ENCODE data around the gene SAMD13.

Gene SAMD13

GRCh38 chr1:84374991-84375696 is 73.6 kb downstream of the SAMD13 start:
- no peak for DNase-seq (ENCODE audit: low read depth)

DNA sequence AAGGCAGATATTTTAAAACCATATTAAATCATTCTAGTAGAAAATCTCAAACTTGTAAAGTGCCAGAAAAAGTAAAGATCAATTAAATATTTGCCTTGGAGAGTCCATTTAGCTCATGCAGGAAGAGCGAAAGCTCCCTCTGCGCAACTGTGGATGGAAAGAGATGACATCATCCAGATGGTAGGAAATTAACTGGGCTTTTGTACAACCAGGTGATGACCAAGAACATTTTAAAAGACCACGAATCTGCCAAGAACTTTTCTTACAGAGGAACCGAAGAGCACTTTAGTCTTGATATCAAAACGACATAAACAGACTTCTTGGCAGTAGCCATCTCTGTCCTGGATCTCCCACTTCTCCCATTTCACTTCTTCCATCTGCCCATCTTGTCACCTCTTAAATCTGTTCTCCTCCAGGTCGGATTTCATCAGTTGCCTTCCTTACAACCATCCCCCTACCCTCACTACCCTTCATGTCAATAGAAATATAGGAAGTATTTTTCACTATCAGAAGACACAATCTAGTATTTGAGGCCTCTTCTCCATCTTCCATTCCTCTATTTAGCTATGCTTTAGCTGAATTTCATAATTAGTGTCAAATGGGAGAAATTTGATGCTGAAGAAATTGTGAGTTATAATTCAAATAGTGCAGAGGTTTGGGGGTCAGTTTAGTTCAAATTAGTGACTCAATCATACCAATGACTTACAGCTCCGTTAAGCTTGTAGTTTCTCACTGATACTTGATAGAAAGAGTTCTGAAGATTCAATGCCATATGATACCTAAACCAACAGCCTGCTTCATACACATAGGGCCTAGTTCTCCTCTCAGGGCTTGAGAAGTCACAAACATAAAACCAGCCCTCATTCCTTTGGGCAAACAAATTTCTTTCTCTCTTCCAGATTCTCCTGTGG is 74.7 kb downstream of the SAMD13 start:
- DNase-seq (ENCODE audit: low read depth): no peak

DNA sequence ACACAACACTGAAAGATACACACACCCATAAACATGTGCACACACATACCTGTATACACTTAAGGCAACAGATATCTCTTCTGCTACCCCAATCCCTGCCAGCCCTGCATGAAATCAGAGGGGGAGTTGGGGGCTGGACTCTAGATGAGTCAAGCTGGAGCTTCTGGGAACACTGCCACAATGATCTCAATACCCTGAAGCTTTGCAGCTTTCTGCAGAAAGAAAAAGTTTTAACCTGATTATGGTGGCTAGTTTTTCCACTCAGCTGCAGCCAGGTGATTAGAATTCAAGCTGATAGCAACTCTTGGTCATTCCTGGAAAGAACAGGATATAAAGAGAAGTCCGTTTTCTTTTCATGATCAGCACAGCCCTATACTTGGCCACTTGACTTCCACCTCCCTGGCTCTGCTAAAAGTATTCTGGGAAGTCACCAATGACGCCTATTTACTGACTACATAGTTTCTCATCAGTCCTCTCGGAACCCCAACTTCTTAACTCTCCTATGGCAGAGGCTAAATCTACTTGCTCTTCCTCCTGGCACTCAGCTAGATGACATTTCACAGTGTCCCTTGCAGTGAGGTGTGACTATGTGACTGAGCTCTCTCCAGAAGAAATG is 76.1 kb downstream of the SAMD13 start:
- DNase-seq (ENCODE audit: low read depth): no peak

- DNase-seq (ENCODE audit: low read depth): no peak
Measured at GRCh38 chr1:84379138-84379916, 77.8 kb downstream of the SAMD13 start.

DNA sequence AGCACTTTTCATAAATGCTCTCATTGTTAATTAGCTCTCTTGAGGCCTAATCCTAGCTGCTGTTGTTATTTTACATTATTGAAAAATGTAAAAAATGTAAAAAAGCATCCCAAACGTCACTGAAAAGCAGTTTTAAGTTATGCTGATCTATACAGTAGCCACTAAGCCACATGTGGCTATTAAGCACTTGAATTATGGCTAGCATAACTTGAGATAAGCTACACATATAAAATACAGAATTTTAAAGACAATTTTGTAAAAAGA is 78.3 kb downstream of the SAMD13 start:
- DNase-seq (ENCODE audit: low read depth): no peak

- DNase-seq (ENCODE audit: low read depth): no peak
Measured at GRCh38 chr1:84382127-84382526, 80.6 kb downstream of the SAMD13 start.

DNA sequence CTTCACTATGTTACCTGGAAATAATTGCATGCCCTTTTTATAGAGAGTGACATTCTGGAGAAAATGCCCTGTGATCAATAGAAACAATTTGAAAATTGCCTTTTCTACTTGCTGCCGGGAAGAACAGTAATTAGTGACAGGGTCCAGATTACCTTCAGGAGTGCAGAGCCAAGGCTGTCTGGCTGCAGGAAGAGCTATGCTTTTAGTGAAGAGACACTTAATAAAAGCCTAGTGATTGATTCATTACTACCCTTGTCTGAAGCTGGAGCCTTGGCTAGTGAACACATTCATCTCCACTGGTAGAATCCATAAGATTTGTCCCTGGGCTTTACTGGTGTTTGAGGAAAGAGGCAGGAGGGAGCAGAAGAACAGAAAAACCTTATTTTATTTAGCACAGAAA is 83.8 kb downstream of the SAMD13 start:
- no peak for DNase-seq (ENCODE audit: low read depth)

- DNase-seq (ENCODE audit: low read depth): no peak
Measured at GRCh38 chr1:84386716-84387479, 85.4 kb downstream of the SAMD13 start.

GRCh38 chr1:84387480-84388163 is 86.1 kb downstream of the SAMD13 start:
- no peak for DNase-seq (ENCODE audit: low read depth)

DNA sequence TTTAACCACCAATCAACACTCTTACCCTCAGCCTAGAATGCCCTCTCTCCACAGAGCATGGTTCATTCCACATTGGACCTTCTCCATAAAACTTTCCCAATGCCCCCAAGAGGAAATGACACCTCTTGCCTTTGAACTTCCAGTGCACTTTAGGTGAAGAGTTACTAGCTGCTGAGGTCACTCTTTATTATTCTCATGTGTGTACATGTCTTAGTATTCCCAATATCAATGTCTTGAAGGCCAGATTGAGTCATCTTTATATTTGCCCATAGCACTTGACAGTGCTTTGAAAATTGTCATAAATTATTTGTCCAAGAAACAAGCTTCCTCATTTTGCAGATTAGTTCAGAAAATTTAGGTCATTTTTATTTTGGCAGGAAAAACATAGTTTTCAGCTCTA is 88.7 kb downstream of the SAMD13 start:
- no peak for DNase-seq (ENCODE audit: low read depth)

- no peak for DNase-seq (ENCODE audit: low read depth)
Measured at GRCh38 chr1:84398175-84399155, 97.0 kb downstream of the SAMD13 start, which contains the start of gene DNASE2B. Gene DNASE2B (plus strand): TSS chr1:84398484. CDS start chr1:84398565, 81 bp downstream.

All from activated T-cell treated with anti-CD3 and anti-CD28 coated beads for 48 hours (primary cell).